Thoracic aorta (tissue), 2 donors: Measurements from ENCODE around the gene RIC3. TPM values are rescaled to one million over a fixed set of nuclear protein-coding genes. Genes with fewer than 3 reads are reported as not detected.

Source experiments
- ATAC-seq: fragments of 150-250 bp; one replicate; pipeline ENCODE4 v1.8.0; 2017; ENCODE audit warnings: low read depth; ENCODE audit not compliant: insufficient number of reproducible peaks, low FRiP score
- DNase-seq: peaks from one replicate; pipeline ENCODE4 v3.0.0-alpha.2; 2020; ENCODE audit warnings: low spot score
- H3K27ac ChIP-seq, 2 donors: fragments of 200-600 bp; sonication (generic); 1 replicate in 1 of 2; 2 replicates in 1 of 2; pipeline ENCODE4 v1.5.1; 2016; ENCODE audit warnings: mild to moderate bottlenecking in 2 of 2, moderate library complexity in 2 of 2
- H3K27me3 ChIP-seq: fragments of 200-600 bp; sonication (generic); replicated peaks from 2 replicates; pipeline ENCODE4 v1.6.0; 2016; ENCODE audit warnings: mild to moderate bottlenecking; ENCODE audit not compliant: insufficient read depth
- H3K36me3 ChIP-seq: fragments of 200-600 bp; sonication (generic); one replicate; pipeline ENCODE4 v1.5.1; 2016
- H3K4me1 ChIP-seq, 2 donors: fragments of 200-600 bp; sonication (generic); 1 replicate in 1 of 2; 2 replicates in 1 of 2; pipeline versions ENCODE4 v1.5.1 to v1.6.0; 2016; ENCODE audit warnings: low read depth in 2 of 2, mild to moderate bottlenecking in 1 of 2; ENCODE audit not compliant: control insufficient read depth in 1 of 2
- H3K4me3 ChIP-seq: fragments of 200-600 bp; sonication (generic); 2 replicates; pipeline ENCODE4 v1.5.1; 2016; ENCODE audit warnings: mild to moderate bottlenecking
- H3K9me3 ChIP-seq: fragments of 200-600 bp; sonication (generic); 2 replicates; pipeline ENCODE4 v1.5.1; 2016
- CTCF ChIP-seq: fragments of 200-600 bp; sonication (generic); IDR thresholded peaks from one replicate; pipeline ENCODE4 v1.5.1; 2019; ENCODE audit warnings: antibody characterized with exemption
- total RNA-seq, 2 donors: library from RNA; depleted of rRNA; stranded (reverse); fragments of >200 nt; gene quantifications; one replicate each; pipeline versions ENCODE4 v1.1.0 to v1.2.3, GENCODE V29; 2016

RIC3 gene
- total RNA-seq, 2 donors from 2014 or later, result 13.1 to 17.7 TPM

- ATAC-seq, result no peak
- H3K27me3 ChIP-seq, result no peaks in the 10 kb centered on the region
- DNase-seq, result no peak
- no peaks in the 10 kb centered on the region for H3K9me3 ChIP-seq
- no peaks in the 10 kb centered on the region for H3K4me1 ChIP-seq
- H3K4me3 ChIP-seq, result no peak overlapping the region
- H3K36me3 ChIP-seq, result no peaks in the 10 kb centered on the region
- no peak for TF ChIP-seq CTCF
- H3K27ac ChIP-seq, result no peak overlapping the region
Measured at GRCh38 chr11:8190431-8190830, 21.6 kb upstream of the RIC3 start.

- no peak for DNase-seq
- Histone ChIP-seq H3K9me3 (no peaks in the 10 kb centered on the region), H3K27ac (no peak overlapping the region), H3K27me3 (no peaks in the 10 kb centered on the region), H3K36me3 (no peaks in the 10 kb centered on the region), H3K4me3 (no peak overlapping the region), H3K4me1 (no peaks in the 10 kb centered on the region)
- no peak for ATAC-seq
- TF ChIP-seq CTCF, result no peak
Measured at GRCh38 chr11:8186429-8186828, 17.6 kb upstream of the RIC3 start.

GRCh38 chr11:8183111-8183510 lies 14.3 kb upstream of the RIC3 start:
- H3K36me3 ChIP-seq, result no peaks in the 10 kb centered on the region
- no peak overlapping the region for H3K4me3 ChIP-seq
- no peaks in the 10 kb centered on the region for H3K9me3 ChIP-seq
- H3K27me3 ChIP-seq, result no peaks in the 10 kb centered on the region
- DNase-seq (no peak), ATAC-seq (no peak)
- H3K27ac ChIP-seq, result no peak overlapping the region
- TF ChIP-seq CTCF, result no peak
- H3K4me1 ChIP-seq, result no peaks in the 10 kb centered on the region

- no peak for ATAC-seq
- DNase-seq, result no peak
- Histone ChIP-seq H3K4me1 (no peaks in the 10 kb centered on the region), H3K9me3 (no peaks in the 10 kb centered on the region), H3K4me3 (no peak overlapping the region), H3K27me3 (no peaks in the 10 kb centered on the region), H3K27ac (no peak overlapping the region), H3K36me3 (no peaks in the 10 kb centered on the region)
- no peak for TF ChIP-seq CTCF
Measured at GRCh38 chr11:8180469-8180868, 11.6 kb upstream of the RIC3 start.

- Histone ChIP-seq H3K9me3 (no peaks in the 10 kb centered on the region), H3K27me3 (no peaks in the 10 kb centered on the region), H3K27ac (no peak overlapping the region), H3K36me3 (no peaks in the 10 kb centered on the region), H3K4me3 (no peak overlapping the region), H3K4me1 (no peaks in the 10 kb centered on the region)
- DNase-seq (no peak), ATAC-seq (no peak)
- TF ChIP-seq CTCF, result no peak
Measured at GRCh38 chr11:8178297-8178696, 9.5 kb upstream of the RIC3 start.
